ENCODE measurements around the gene WDR76. TPM values are rescaled to one million over a fixed set of nuclear protein-coding genes. Genes with fewer than 3 reads are reported as not detected.

WDR76 gene
- total RNA-seq, 4 donors from 2014 or later = 1.6 to 6.6 (median 4.8) TPM

DNA sequence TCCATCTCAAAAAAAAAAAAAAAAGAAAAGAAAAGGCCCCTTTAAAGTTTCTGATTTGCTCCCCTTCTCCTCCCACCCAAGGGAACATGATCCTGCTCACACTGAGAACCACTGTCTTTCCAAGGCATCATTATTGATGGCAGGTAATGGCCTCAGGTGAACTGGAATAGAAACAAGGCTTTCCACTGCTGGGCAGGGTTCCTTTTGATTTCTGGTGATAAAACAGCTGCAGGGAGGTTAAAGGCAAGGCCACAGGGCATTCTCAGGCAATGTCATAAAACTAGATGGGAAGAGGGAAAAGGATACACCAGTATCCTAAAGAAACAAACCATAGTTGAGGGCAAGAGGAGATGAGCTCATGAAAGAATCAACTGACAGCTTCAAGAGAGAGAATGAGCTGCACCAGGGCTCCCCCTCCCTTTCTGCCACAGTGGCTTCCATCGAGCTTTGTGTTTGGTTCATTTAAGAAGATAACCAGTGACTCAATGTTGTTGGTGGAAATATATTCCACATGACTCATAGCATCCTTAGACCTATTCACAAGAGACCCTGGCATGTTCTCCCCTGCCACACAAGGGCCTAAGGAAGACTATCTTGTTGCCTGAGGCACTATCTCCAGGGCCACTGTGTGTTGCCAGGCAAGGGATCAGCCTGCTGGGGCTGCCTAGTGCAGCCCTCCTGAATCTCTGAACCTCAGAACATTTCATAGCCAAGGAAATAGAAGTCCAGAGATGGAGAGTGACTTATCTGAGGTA, 86.4 kb downstream of the WDR76 start:
- DNase-seq = no peak
- Histone ChIP-seq H3K27ac (no peak overlapping the region), H3K4me3 (replicated peaks in 1 of 3) (no peak overlapping the region), H3K27me3 (no peaks in the 10 kb centered on the region), H3K9me3 (no peaks in the 10 kb centered on the region), H3K36me3 (no peaks in the 10 kb centered on the region), H3K4me1 (peaks cover 5 to 29% of the 10 kb centered on the region in 2 donors)
- WGBS, 2 donors = 28 to 54% methylated on average over 1 of the region's 1 CpG
- TF ChIP-seq, protein P1, sequence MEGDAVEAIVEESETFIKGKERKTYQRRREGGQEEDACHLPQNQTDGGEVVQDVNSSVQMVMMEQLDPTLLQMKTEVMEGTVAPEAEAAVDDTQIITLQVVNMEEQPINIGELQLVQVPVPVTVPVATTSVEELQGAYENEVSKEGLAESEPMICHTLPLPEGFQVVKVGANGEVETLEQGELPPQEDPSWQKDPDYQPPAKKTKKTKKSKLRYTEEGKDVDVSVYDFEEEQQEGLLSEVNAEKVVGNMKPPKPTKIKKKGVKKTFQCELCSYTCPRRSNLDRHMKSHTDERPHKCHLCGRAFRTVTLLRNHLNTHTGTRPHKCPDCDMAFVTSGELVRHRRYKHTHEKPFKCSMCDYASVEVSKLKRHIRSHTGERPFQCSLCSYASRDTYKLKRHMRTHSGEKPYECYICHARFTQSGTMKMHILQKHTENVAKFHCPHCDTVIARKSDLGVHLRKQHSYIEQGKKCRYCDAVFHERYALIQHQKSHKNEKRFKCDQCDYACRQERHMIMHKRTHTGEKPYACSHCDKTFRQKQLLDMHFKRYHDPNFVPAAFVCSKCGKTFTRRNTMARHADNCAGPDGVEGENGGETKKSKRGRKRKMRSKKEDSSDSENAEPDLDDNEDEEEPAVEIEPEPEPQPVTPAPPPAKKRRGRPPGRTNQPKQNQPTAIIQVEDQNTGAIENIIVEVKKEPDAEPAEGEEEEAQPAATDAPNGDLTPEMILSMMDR (IDR thresholded peaks at IDR 0.05) = no peak
- no peak for TF ChIP-seq POLR2A (IDR thresholded peaks at IDR 0.05)
- intact Hi-C loops (cut with DNase I) = no loop called here

DNA sequence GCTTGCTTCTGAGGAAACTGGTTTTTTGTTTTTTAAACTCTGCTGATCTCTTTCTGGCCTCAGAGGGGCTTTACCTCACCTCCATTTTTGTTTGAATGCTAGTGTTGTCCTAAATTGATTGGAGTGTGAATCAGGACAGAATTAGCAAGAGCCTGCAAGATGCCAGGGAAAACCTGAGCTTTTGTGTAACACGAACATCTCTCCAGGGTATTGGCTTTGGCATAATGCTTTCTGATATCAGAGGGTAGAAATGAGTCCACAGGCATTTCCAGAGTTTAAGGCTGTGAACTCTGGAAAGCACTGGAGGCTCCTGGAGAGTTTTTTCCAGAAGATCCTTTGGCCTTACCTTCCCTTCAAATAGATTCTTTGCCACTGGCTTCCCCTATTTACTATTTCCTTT, 87.1 kb downstream of the WDR76 start:
- WGBS, 2 donors = 78 to 80% methylated on average over 1 of the region's 1 CpG
- intact Hi-C loops (cut with DNase I) = no loop called here
- TF ChIP-seq POLR2A (IDR thresholded peaks at IDR 0.05) = no peak
- no peak overlapping the region for H3K4me3 ChIP-seq (replicated peaks in 1 of 3)
- no peaks in the 10 kb centered on the region for H3K27me3 ChIP-seq
- no peaks in the 10 kb centered on the region for H3K9me3 ChIP-seq
- peaks cover 5 to 23% of the 10 kb centered on the region in 2 donors for H3K4me1 ChIP-seq
- H3K27ac ChIP-seq = no peak overlapping the region
- no peaks in the 10 kb centered on the region for H3K36me3 ChIP-seq
- no peak for DNase-seq

DNA sequence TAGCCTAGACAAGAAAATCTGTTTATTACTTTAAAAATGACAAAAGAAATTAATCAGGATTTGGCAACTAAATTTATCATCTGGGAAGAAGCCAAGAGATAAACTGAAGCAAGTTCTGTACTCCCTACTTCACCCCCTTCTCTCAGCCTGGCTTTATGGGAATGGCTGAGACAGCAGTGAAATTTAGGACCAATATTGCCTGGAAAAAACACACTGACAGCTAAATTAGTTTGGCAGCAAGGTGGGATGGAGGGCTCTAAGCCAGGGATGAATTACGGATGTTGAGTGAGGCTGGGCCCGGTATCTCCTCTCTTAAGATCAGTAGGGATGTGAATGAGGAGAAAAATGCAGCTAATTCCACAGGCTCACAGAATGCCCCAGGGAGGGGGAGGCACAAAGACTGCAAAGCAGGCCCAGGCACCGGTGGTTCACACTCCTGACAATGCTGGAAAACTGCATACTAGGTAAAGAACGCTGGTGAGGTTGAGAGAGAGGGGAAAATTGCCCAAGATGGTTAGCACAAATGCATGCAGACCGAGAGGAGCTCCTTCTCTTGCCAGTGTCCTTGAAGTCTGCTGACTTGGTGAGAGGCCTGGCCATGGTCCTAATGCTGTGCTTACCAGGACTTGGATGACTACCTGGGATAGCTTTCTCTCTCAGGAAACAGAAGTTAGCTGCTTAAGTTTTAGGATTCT, 89.0 kb downstream of the WDR76 start:
- Histone ChIP-seq H3K4me3 (replicated peaks in 1 of 3) (no peak overlapping the region), H3K27ac (peak overlapping the region; percentile 15 to 43 (median 38)), H3K36me3 (no peaks in the 10 kb centered on the region), H3K4me1 (peaks cover 9 to 33% of the 10 kb centered on the region in 2 donors), H3K9me3 (no peaks in the 10 kb centered on the region), H3K27me3 (no peaks in the 10 kb centered on the region)
- TF ChIP-seq POLR2A (IDR thresholded peaks at IDR 0.05) = no peak
- TF ChIP-seq, protein P1 (IDR thresholded peaks at IDR 0.05) = no peak
- intact Hi-C loops (cut with DNase I) = no loop called here
- WGBS, 2 donors = 47 to 50% methylated on average over 5 of the region's 5 CpGs
- DNase-seq = peak; percentile 70 to 71

DNA sequence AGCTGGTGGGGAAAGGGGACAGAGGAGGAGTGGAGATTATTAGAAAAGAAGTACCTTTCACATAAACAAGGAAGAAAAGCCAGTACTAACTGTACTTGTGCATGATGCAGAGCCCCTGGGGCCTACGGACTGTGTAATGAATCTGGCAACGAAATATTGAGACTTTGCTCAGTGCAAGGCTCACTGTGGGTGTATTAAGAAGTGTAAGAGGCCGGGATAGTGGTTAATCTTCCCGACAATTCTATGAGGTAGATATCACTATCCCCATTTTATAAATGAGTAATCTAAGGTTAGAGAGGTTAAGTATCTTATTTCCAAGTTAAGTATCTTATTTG, 89.5 kb downstream of the WDR76 start:
- H3K4me1 ChIP-seq = peaks cover 13 to 35% of the 10 kb centered on the region in 2 donors
- no peak for DNase-seq
- TF ChIP-seq, protein P1 (IDR thresholded peaks at IDR 0.05) = no peak
- TF ChIP-seq POLR2A (IDR thresholded peaks at IDR 0.05) = no peak
- no peak overlapping the region for H3K27ac ChIP-seq
- H3K4me3 ChIP-seq (replicated peaks in 1 of 3) = no peak overlapping the region
- WGBS, 2 donors = 82 to 89% methylated on average over 4 of the region's 4 CpGs
- no peaks in the 10 kb centered on the region for H3K9me3 ChIP-seq
- no peaks in the 10 kb centered on the region for H3K27me3 ChIP-seq
- intact Hi-C loops (cut with DNase I) = no loop called here
- H3K36me3 ChIP-seq = no peaks in the 10 kb centered on the region

MicroRNAs within 50 kb of the gene (microRNA counts, 767-probe panel; counts per million panel counts)
- microRNA hsa-miR-1282 = 0 counts per million in 2 donors

Small RNA genes lying within 50 kb of the gene (microRNA-seq; reads per million reads assigned to microRNA genes)
- gene MIR1282 = not detected

Small RNA genes lying within 50 kb of the gene (small RNA-seq; reads per million reads assigned to genes)
- gene MIR1282 (not detected), gene RF00019 (not detected)

Other genes with a start within 250 kb of the WDR76 start
- gene PPIP5K1, start 236.8 kb upstream of the WDR76 start, total RNA-seq = 100 to 1,000 TPM in 1 of 4 donors, 10 to 100 TPM in 3; 26.3 to 107 (median 52.3) TPM
- gene CKMT1B, start 233.0 kb upstream of the WDR76 start, total RNA-seq = 10 to 100 TPM in 3 of 4 donors, 1 to 10 TPM in 1; 4.3 to 41.2 (median 21.8) TPM
- gene STRC, start 208.2 kb upstream of the WDR76 start, total RNA-seq = 1 to 10 TPM in 3 of 4 donors, under 1 TPM in 1; 0.13 to 1.3 (median 1.2) TPM
- 1 to 10 TPM; 4.0 to 7.6 (median 6.7) TPM for gene CATSPER2, start 178.2 kb upstream of the WDR76 start, total RNA-seq
- 10 to 100 TPM in 1 of 4 donors, 1 to 10 TPM in 3; 3.8 to 14.8 (median 5.2) TPM for gene CKMT1A, start 133.1 kb upstream of the WDR76 start, total RNA-seq
- 100 to 1,000 TPM; 307 to 764 (median 542) TPM for gene PDIA3, start 80.6 kb upstream of the WDR76 start, total RNA-seq
- gene ELL3, start 50.0 kb upstream of the WDR76 start, total RNA-seq = 10 to 100 TPM in 1 of 4 donors, 1 to 10 TPM in 3; 2.1 to 11.4 (median 5.3) TPM
- 1,000 to 10,000 TPM in 2 of 4 donors, 100 to 1,000 TPM in 2; 331 to 1,163 (median 700) TPM for gene SERF2, start 34.7 kb upstream of the WDR76 start, total RNA-seq
- under 1 TPM in 1 of 4 donors, not detected in 3; 0.33 TPM for gene SERINC4, start 26.8 kb upstream of the WDR76 start, total RNA-seq
- gene HYPK, start 26.4 kb upstream of the WDR76 start, total RNA-seq = 10 to 100 TPM; 11.6 to 23.4 (median 12.5) TPM
- 10 to 100 TPM; 20.4 to 24.5 (median 22.7) TPM for gene MFAP1, start 2.3 kb upstream of the WDR76 start, total RNA-seq

Data from thyroid gland (tissue), 4 donors.